ENCODE results near the gene CNN1. TPM values are rescaled to one million over a fixed set of nuclear protein-coding genes. Genes with fewer than 3 reads are reported as not detected.

The CNN1 gene
- total RNA-seq, 1 donor from 2014 or later: 9.9 TPM

DNA sequence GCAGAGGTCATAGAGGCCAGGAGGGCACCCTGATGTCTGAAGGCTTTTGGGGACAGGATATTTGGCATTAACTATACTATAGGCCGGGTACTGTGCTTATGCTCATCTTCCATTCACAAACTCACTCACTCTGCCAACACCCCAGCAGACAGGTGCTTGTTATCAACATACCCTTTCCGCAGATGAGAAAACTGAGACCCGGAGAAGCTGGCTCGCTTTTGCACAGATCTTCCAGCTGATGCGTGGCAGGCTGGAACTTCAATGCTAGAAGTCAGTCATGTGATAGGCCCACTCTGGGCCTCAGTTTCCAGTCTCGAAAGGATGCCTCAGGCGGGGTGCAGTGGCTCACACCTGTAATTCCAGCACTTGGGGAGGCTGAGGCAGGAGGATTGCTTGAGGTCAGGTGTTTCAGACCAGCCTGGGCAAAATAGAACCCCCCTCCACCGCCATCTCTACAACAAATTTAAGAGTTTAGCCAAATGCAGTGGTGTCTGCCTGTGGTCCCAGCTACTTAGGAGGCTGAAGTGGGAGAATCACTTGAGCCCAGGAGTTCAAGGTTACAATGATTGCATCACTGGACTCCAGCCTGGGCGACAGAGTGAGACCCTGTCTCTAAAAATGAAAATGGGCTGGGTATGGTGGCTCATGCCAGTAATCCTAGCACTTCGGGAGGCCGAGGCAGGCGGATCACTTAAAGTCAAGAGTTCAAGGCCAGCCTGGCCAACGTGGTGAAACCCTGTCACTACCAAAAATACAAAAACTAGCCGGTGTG, 9.5 kb downstream of the CNN1 start:
- no peak overlapping the region for H3K4me3 Mint-ChIP-seq (ENCODE audit: unreplicated experiment)
- H3K9me3 Mint-ChIP-seq (ENCODE audit: unreplicated experiment): no peaks in the 10 kb centered on the region
- DNase-seq (ENCODE audit: extremely low spot score, unreplicated experiment): no peak
- H3K27ac Mint-ChIP-seq (ENCODE audit: unreplicated experiment): no peak overlapping the region
- no peaks in the 10 kb centered on the region for H3K36me3 Mint-ChIP-seq (ENCODE audit: unreplicated experiment)
- H3K4me1 Mint-ChIP-seq (ENCODE audit: unreplicated experiment): peaks cover 3% of the 10 kb centered on the region
- TF ChIP-seq, protein P1, sequence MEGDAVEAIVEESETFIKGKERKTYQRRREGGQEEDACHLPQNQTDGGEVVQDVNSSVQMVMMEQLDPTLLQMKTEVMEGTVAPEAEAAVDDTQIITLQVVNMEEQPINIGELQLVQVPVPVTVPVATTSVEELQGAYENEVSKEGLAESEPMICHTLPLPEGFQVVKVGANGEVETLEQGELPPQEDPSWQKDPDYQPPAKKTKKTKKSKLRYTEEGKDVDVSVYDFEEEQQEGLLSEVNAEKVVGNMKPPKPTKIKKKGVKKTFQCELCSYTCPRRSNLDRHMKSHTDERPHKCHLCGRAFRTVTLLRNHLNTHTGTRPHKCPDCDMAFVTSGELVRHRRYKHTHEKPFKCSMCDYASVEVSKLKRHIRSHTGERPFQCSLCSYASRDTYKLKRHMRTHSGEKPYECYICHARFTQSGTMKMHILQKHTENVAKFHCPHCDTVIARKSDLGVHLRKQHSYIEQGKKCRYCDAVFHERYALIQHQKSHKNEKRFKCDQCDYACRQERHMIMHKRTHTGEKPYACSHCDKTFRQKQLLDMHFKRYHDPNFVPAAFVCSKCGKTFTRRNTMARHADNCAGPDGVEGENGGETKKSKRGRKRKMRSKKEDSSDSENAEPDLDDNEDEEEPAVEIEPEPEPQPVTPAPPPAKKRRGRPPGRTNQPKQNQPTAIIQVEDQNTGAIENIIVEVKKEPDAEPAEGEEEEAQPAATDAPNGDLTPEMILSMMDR (IDR thresholded peaks at IDR 0.05): no peak
- no peaks in the 10 kb centered on the region for H3K27me3 Mint-ChIP-seq (ENCODE audit: unreplicated experiment)

DNA sequence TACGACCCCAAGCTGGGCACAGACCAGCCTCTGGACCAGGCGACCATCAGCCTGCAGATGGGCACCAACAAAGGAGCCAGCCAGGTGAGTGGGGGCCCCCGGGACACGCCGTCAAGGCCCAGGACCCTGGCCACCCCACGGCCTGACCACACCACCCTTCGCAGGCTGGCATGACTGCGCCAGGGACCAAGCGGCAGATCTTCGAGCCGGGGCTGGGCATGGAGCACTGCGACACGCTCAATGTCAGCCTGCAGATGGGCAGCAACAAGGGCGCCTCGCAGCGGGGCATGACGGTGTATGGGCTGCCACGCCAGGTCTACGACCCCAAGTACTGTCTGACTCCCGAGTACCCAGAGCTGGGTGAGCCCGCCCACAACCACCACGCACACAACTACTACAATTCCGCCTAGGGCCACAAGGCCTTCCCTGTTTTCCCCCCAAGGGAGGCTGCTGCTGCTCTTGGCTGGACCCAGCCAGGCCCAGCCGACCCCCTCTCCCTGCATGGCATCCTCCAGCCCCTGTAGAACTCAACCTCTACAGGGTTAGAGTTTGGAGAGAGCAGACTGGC, 10.8 kb downstream of the CNN1 start:
- no peak overlapping the region for H3K27ac Mint-ChIP-seq (ENCODE audit: unreplicated experiment)
- H3K4me3 Mint-ChIP-seq (ENCODE audit: unreplicated experiment): no peak overlapping the region
- H3K36me3 Mint-ChIP-seq (ENCODE audit: unreplicated experiment): no peaks in the 10 kb centered on the region
- DNase-seq (ENCODE audit: extremely low spot score, unreplicated experiment): no peak
- TF ChIP-seq, protein P1 (IDR thresholded peaks at IDR 0.05): no peak
- peaks cover 3% of the 10 kb centered on the region for H3K4me1 Mint-ChIP-seq (ENCODE audit: unreplicated experiment)
- H3K9me3 Mint-ChIP-seq (ENCODE audit: unreplicated experiment): no peaks in the 10 kb centered on the region
- H3K27me3 Mint-ChIP-seq (ENCODE audit: unreplicated experiment): no peaks in the 10 kb centered on the region

DNA sequence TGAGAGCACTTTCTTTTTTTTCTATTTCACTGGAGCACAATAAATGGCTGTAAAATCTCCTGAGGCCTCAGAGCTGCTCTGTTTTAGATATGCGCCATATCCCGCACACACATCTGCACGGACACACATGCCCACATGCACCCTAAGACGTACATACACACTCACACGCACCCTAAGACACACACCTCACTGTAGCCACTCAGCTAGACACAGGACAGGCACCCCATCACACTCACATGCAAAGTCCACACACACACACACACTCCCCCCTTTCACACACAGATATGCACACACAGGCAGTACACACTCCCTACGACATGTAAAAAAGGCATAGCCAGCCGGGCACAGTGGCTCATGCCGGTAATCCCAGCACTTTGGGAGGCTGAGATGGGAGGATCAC, 11.6 kb downstream of the CNN1 start:
- no peak overlapping the region for H3K27ac Mint-ChIP-seq (ENCODE audit: unreplicated experiment)
- no peaks in the 10 kb centered on the region for H3K36me3 Mint-ChIP-seq (ENCODE audit: unreplicated experiment)
- TF ChIP-seq, protein P1 (IDR thresholded peaks at IDR 0.05): no peak
- DNase-seq (ENCODE audit: extremely low spot score, unreplicated experiment): no peak
- no peaks in the 10 kb centered on the region for H3K27me3 Mint-ChIP-seq (ENCODE audit: unreplicated experiment)
- H3K4me1 Mint-ChIP-seq (ENCODE audit: unreplicated experiment): no peaks in the 10 kb centered on the region
- H3K9me3 Mint-ChIP-seq (ENCODE audit: unreplicated experiment): no peaks in the 10 kb centered on the region
- H3K4me3 Mint-ChIP-seq (ENCODE audit: unreplicated experiment): no peak overlapping the region

DNA sequence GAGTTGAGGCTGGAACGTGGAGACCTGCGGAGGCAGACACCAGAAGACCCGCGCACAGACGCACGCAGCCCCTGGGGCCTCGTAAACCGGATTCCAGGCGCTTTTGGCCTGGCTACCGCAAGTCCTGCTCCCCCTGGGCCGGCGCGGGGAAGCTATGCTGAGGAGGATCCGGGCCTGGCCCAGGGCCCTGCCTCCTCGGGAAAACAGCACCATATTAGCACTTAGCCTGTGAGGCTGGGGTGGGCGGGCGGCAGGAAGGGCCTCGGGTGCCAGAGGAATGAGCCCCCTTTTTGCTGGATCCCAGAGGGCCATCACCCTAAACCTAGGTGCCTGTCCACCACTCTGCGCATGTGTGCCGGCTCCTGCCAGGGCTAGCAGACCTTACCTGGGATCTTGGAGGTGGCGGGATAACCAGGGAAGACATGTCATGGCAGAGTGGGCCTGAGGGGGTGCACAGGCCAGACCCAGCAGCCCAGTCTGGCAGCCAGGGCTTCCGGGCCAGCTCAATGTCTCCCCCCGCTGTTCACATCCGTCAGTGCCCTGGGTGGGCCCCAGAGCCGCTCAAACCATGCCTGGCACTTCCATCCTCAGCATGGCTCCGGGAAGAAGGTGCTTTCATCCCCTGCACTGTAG, 13.1 kb downstream of the CNN1 start:
- no peaks in the 10 kb centered on the region for H3K27me3 Mint-ChIP-seq (ENCODE audit: unreplicated experiment)
- DNase-seq (ENCODE audit: extremely low spot score, unreplicated experiment): no peak
- TF ChIP-seq, protein P1 (IDR thresholded peaks at IDR 0.05): peak; percentile 45
- H3K9me3 Mint-ChIP-seq (ENCODE audit: unreplicated experiment): no peaks in the 10 kb centered on the region
- no peak overlapping the region for H3K27ac Mint-ChIP-seq (ENCODE audit: unreplicated experiment)
- H3K36me3 Mint-ChIP-seq (ENCODE audit: unreplicated experiment): peaks cover 5% of the 10 kb centered on the region
- no peak overlapping the region for H3K4me3 Mint-ChIP-seq (ENCODE audit: unreplicated experiment)
- peaks cover under 1% of the 10 kb centered on the region for H3K4me1 Mint-ChIP-seq (ENCODE audit: unreplicated experiment)

All from osteocyte (in vitro differentiated cells).